Naive B cell (primary cell): ENCODE results near the gene ATP8B1. TPM values are rescaled to one million over a fixed set of nuclear protein-coding genes. Genes with fewer than 3 reads are reported as not detected.
A peak's percentile ranks its signal among the peaks of the same experiment; 100 is the strongest.

Source experiments
- ATAC-seq, 2 donors: fragments of 150-1000 bp; cut with Tn5 transposase; 2 replicates each; pipeline ENCODE4 v1.10.0; 2021; ENCODE audit warnings: low read depth in 2 of 2, mild to moderate bottlenecking in 2 of 2, moderate library complexity in 2 of 2
- DNase-seq: peaks from one replicate; pipeline ENCODE4 v3.0.0; 2022
- H3K27ac Mint-ChIP-seq, 6 donors: one replicate each; pipeline ENCODE4 v1.8.0; 2020 to 2022; ENCODE audit warnings: mild to moderate bottlenecking in 6 of 6, mixed read lengths in 6 of 6, moderate library complexity in 5 of 6, inconsistent platforms in 2 of 6
- H3K27me3 Mint-ChIP-seq, 3 donors: one replicate each; pipeline ENCODE4 v1.8.0; 2021 to 2022; ENCODE audit warnings: mixed read lengths in 3 of 3, mild to moderate bottlenecking in 1 of 3
- H3K36me3 Mint-ChIP-seq, 2 donors: one replicate each; pipeline ENCODE4 v1.8.0; 2020 to 2022; ENCODE audit warnings: mixed read lengths in 2 of 2, inconsistent platforms in 1 of 2, mild to moderate bottlenecking in 1 of 2
- H3K4me1 Mint-ChIP-seq, 3 donors: one replicate each; pipeline ENCODE4 v1.8.0; 2020 to 2022; ENCODE audit warnings: mixed read lengths in 3 of 3, inconsistent platforms in 1 of 3, mild to moderate bottlenecking in 1 of 3, moderate library complexity in 1 of 3
- H3K4me3 Mint-ChIP-seq, 8 donors: one replicate each; pipeline ENCODE4 v1.8.0; 2020 to 2022; ENCODE audit warnings: mild to moderate bottlenecking in 8 of 8, mixed read lengths in 8 of 8, moderate library complexity in 8 of 8, inconsistent platforms in 2 of 8
- H3K9me3 Mint-ChIP-seq, 7 donors: one replicate each; pipeline ENCODE4 v1.8.0; 2020 to 2022; ENCODE audit warnings: mixed read lengths in 7 of 7, mild to moderate bottlenecking in 5 of 7, inconsistent platforms in 2 of 7, moderate library complexity in 1 of 7
- polyA plus RNA-seq, 6 donors: library from polyadenylated mRNA; unstranded; fragments of 300-500 nt; fragmentation: Illumina TruSeq; gene quantifications; one replicate each; pipeline ENCODE4 v1.2.3, GENCODE V29; 2021; ENCODE audit warnings: low read depth in 6 of 6

The ATP8B1 gene
- polyA plus RNA-seq, 6 donors from 2014 or later, result 0.04 to 1.1 (median 0.37) TPM; not detected in 1

DNA sequence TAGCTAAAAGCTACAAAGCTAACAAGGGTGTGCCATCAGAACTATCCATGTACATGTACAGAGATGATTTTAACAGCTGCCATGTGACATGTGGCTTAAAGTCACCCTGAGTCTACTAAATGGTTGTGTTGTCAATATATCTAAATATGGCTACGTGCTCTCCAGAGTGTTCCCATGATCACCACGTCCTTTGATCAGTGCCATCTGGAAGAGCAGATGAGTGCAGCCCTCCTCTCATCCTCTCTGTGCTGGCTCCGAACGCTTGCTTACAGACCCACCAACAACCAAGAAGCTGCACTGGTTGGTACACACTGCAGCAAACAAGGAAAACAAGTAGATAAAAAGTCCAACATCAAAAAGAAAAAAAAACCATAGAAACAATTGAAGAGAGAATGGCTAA, 92.9 kb downstream of the ATP8B1 start:
- Mint-ChIP-seq H3K36me3 (peaks cover 10 to 20% of the 10 kb centered on the region in 2 donors), H3K9me3 (peaks cover 0 to 16% (median 10%) of the 10 kb centered on the region in 7 donors), H3K4me1 (peaks cover 40 to 62% (median 52%) of the 10 kb centered on the region in 3 donors), H3K27ac (no peak overlapping the region), H3K4me3 (no peak overlapping the region), H3K27me3 (no peaks in the 10 kb centered on the region)
- ATAC-seq (no peak), DNase-seq (no peak)

- H3K4me3 Mint-ChIP-seq, result no peak overlapping the region
- H3K27ac Mint-ChIP-seq, result peak overlapping the region in 1 of 6 donors; percentile 54
- ATAC-seq (no peak), DNase-seq (no peak)
- no peaks in the 10 kb centered on the region for H3K27me3 Mint-ChIP-seq
- peaks cover 0 to 9% (median 3%) of the 10 kb centered on the region in 7 donors for H3K9me3 Mint-ChIP-seq
- H3K36me3 Mint-ChIP-seq, result peaks cover 4 to 11% of the 10 kb centered on the region in 2 donors
- H3K4me1 Mint-ChIP-seq, result peaks cover 42 to 71% (median 55%) of the 10 kb centered on the region in 3 donors
These were observed 93.8 kb downstream of the ATP8B1 start for GRCh38 chr18:57709335-57709734.

- H3K9me3 Mint-ChIP-seq, result peaks cover 0 to 5% (median 3%) of the 10 kb centered on the region in 7 donors
- peaks cover 43 to 76% (median 60%) of the 10 kb centered on the region in 3 donors for H3K4me1 Mint-ChIP-seq
- peaks cover 4 to 11% of the 10 kb centered on the region in 2 donors for H3K36me3 Mint-ChIP-seq
- H3K4me3 Mint-ChIP-seq, result no peak overlapping the region
- ATAC-seq, result no peak
- H3K27me3 Mint-ChIP-seq, result no peaks in the 10 kb centered on the region
- H3K27ac Mint-ChIP-seq, result peak overlapping the region in 1 of 6 donors; percentile 56
- DNase-seq, result no peak
These were observed 94.8 kb downstream of the ATP8B1 start for GRCh38 chr18:57708288-57708687.

DNA sequence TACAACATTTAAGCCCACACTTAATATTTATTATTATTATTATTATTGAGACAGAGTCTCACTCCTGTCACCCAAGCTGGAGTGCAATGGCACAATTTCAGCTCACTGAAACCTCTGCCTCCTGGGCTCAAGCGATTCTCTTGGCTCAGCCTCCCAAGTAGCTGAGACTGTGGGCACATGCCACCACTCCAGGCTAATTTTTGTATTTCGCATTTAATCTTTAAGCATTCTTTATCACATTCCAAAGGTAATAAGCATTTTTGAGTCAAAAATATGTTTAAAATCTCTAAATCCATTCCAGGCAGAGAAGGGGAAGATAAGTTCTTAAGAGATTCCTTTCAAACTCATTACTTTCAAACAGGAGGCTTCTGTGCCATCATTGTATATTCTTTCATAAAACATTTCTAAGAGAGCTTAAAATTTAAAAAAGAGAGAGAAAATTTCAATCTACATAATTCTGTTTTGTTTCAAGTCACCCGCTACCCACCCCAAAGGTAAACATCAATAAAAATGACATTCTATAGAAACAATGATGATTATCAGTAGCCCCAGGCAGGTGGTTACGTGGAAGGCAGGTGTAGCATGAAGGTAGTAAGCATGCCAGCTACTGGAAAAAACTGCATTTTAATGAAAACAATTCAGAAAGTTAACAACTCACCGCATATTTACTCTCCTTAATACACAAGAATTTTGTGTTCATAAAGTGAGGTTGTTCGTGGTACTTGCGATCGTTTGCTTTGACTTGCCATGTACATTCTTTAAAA, 97.1 kb downstream of the ATP8B1 start:
- Mint-ChIP-seq H3K36me3 (peaks cover 4 to 11% of the 10 kb centered on the region in 2 donors), H3K4me1 (peaks cover 43 to 70% (median 61%) of the 10 kb centered on the region in 3 donors), H3K27me3 (no peaks in the 10 kb centered on the region), H3K4me3 (no peak overlapping the region), H3K9me3 (peaks cover 0 to 5% (median 3%) of the 10 kb centered on the region in 7 donors), H3K27ac (peak overlapping the region in 2 of 6 donors; percentile 37 to 90)
- ATAC-seq, result no peak
- DNase-seq, result no peak

DNA sequence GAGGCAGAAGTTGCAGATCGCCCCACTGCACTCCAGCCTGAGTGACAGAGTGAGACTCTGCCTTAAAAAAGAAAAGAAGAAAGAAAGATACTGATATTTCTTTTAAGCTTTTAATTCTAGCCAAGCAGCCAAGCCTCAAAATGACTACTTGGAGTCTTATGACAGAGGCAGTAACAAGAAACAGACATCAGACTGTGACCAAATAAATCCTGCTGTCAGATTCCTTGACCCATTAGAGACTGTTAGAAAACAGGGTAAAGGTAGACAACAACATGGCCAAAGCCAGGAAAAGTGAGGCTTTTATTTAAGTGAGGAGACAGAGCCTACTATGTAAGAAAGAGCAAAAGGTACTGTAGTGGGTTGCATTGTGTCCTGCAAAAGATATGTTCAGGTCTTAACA, 98.1 kb downstream of the ATP8B1 start:
- peaks cover 4 to 11% of the 10 kb centered on the region in 2 donors for H3K36me3 Mint-ChIP-seq
- ATAC-seq (no peak), DNase-seq (no peak)
- peaks cover 0 to 5% (median 3%) of the 10 kb centered on the region in 7 donors for H3K9me3 Mint-ChIP-seq
- H3K4me3 Mint-ChIP-seq, result no peak overlapping the region
- H3K27me3 Mint-ChIP-seq, result no peaks in the 10 kb centered on the region
- H3K4me1 Mint-ChIP-seq, result peaks cover 43 to 64% (median 58%) of the 10 kb centered on the region in 3 donors
- no peak overlapping the region for H3K27ac Mint-ChIP-seq

GRCh38 chr18:57698571-57699276, 104.4 kb downstream of the ATP8B1 start:
- DNase-seq (no peak), ATAC-seq (no peak)
- Mint-ChIP-seq H3K27ac (peak overlapping the region in 1 of 6 donors; percentile 34), H3K36me3 (no peaks in the 10 kb centered on the region), H3K4me3 (no peak overlapping the region), H3K4me1 (peaks cover 16 to 47% (median 44%) of the 10 kb centered on the region in 3 donors), H3K27me3 (no peaks in the 10 kb centered on the region), H3K9me3 (no peaks in the 10 kb centered on the region)

DNA sequence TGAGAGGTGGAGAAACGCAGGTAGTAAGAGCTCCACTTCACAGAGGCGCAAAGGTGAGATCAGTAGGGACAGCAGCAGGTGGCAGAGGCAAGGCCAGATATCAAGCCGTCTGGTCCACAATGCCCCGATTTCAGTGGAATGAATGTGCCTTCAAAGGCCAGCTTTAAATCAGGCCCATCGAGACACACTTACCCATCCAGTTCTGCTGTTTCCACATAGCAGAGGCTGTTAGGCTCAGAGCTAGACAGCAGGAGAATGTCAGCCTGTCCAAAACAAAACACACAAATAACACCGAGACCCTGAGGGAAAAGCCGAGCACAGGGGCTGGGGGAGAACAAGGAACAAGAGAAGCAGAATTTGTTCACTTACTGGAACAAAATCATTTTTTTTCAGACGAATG, 105.7 kb downstream of the ATP8B1 start:
- Mint-ChIP-seq H3K27ac (no peak overlapping the region), H3K4me1 (peaks cover 18 to 39% (median 38%) of the 10 kb centered on the region in 3 donors), H3K9me3 (no peaks in the 10 kb centered on the region), H3K36me3 (no peaks in the 10 kb centered on the region), H3K4me3 (no peak overlapping the region), H3K27me3 (no peaks in the 10 kb centered on the region)
- no peak for ATAC-seq
- DNase-seq, result no peak

- H3K27ac Mint-ChIP-seq, result peak overlapping the region in 1 of 6 donors; percentile 30
- H3K9me3 Mint-ChIP-seq, result no peaks in the 10 kb centered on the region
- H3K27me3 Mint-ChIP-seq, result no peaks in the 10 kb centered on the region
These were observed 106.8 kb downstream of the ATP8B1 start for GRCh38 chr18:57696271-57696670.

DNA sequence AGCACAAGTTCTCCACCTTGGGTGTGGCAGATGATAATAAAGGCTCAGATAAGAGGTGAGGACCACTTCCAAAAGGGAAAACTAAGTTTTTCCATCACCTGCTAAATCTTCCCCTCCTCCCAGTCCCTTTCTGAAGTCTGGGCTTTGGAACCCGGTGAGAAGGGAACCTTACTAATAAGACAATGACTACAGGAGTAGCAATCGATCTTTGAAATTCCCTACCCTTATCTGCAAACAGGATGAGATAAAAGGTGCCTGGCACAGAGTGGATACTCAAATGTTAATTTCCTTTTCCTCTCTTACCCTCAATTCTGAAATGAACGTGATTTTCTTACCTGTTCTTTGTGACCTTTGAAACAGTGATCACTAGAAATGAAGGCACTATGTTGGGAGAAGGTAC, 111.8 kb downstream of the ATP8B1 start:
- peak overlapping the region in 2 of 8 donors; percentile 41 to 72 for H3K4me3 Mint-ChIP-seq
- DNase-seq (no peak), ATAC-seq (no peak)
- peaks cover 45 to 63% (median 62%) of the 10 kb centered on the region in 3 donors for H3K4me1 Mint-ChIP-seq
- H3K9me3 Mint-ChIP-seq, result peaks cover 0 to 6% (median 4%) of the 10 kb centered on the region in 7 donors
- H3K27me3 Mint-ChIP-seq, result no peaks in the 10 kb centered on the region
- peaks cover 0 to 15% of the 10 kb centered on the region in 2 donors for H3K36me3 Mint-ChIP-seq
- H3K27ac Mint-ChIP-seq, result peak overlapping the region; percentile 1 to 97 (median 77)

More at GRCh38 chr18:57696271-57696670, 106.8 kb downstream of the ATP8B1 start:
- Mint-ChIP-seq H3K4me3 (no peak overlapping the region), H3K4me1 (peaks cover 21 to 46% (median 41%) of the 10 kb centered on the region in 3 donors), H3K36me3 (peaks cover 0 to 6% of the 10 kb centered on the region in 2 donors)
- DNase-seq (no peak), ATAC-seq (no peak)

DNA sequence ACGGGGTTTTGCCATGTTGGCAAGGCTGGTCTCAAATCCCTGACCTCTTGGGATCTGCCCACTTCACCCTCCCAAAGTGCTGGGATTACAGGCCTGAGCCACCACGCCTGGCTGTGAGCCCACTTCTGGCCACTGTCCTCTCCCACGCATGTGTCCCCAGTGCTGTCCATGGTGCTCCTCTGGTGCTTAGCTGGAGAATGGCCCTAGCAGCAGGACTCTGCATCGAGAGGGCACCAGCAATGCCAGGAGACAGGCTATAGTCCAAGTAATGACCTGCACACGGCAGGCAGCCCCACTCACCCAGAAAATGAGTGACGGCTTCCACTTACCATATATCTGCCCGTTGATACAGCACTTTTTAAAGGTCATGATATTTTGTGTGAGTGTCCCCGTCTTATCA, 115.1 kb downstream of the ATP8B1 start:
- DNase-seq (no peak), ATAC-seq (no peak)
- Mint-ChIP-seq H3K27me3 (no peaks in the 10 kb centered on the region), H3K36me3 (peaks cover 0 to 15% of the 10 kb centered on the region in 2 donors), H3K27ac (peak overlapping the region in 1 of 6 donors; percentile 63), H3K9me3 (peaks cover 0 to 6% (median 4%) of the 10 kb centered on the region in 7 donors), H3K4me3 (no peak overlapping the region), H3K4me1 (peaks cover 49 to 89% (median 80%) of the 10 kb centered on the region in 3 donors)

GRCh38 chr18:57683470-57683869, 119.6 kb downstream of the ATP8B1 start:
- Mint-ChIP-seq H3K27me3 (no peaks in the 10 kb centered on the region), H3K4me3 (peak overlapping the region in 1 of 8 donors; percentile 5), H3K27ac (peak overlapping the region in 4 of 6 donors; percentile 2 to 71 (median 45)), H3K4me1 (peaks cover 41 to 72% (median 64%) of the 10 kb centered on the region in 3 donors), H3K36me3 (peaks cover 0 to 6% of the 10 kb centered on the region in 2 donors), H3K9me3 (peaks cover 0 to 5% (median 4%) of the 10 kb centered on the region in 7 donors)
- no peak for ATAC-seq
- DNase-seq, result no peak

DNA sequence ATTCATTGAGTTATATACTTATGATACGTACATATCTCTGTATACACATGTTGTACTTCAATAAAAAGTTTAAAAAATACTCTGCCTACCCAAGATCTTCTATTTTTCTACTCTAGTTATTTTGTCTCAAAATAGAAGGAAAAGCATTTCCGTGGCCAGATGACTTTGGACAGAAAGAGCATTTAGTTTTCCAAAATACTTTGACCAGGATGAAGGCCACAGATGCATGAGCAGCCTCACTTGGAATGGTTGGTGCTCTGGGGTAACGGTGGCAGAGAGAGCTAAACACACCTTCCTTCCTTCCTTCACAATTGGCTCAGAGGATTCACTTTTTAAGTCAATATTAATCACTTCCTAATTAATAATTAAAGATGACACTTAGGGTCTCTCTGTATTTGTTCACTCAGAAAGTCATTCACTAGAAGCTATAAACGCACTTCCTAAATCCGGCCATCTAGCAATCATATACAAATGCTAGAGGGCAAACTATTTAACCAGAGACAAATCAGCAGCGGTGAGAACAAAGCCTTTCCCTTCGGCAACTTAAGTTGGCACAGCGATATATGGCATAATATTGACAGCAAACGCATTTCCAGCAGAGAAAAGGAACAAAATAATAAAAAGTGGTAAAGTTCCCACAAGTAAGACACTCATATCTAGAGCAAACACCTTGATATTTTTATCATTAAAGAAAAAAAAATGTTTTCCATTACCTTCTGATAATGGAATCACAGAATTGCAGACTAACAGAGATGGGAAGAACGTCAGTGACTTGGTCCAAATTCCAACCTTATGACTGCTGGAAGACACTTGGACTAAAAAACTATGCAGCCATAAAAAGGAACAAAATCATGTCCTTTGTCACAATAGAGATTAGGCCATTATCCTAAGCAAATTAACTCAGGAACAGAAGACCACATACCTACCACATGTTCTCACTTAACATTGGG, 125.6 kb downstream of the ATP8B1 start:
- ATAC-seq (no peak), DNase-seq (no peak)
- Mint-ChIP-seq H3K4me3 (no peak overlapping the region), H3K4me1 (peaks cover 35 to 51% (median 47%) of the 10 kb centered on the region in 3 donors), H3K9me3 (peaks cover 0 to 6% (median 4%) of the 10 kb centered on the region in 7 donors), H3K27ac (peak overlapping the region in 2 of 6 donors; percentile 20 to 54), H3K27me3 (no peaks in the 10 kb centered on the region), H3K36me3 (no peaks in the 10 kb centered on the region)
